IMR-90 (cell line): ENCODE data around the gene PPL. TPM values are rescaled to one million over a fixed set of nuclear protein-coding genes. Genes with fewer than 3 reads are reported as not detected.

Experiments
- ATAC-seq: fragments of 200-7000 bp; cut with Tn5 transposase; 2 replicates; pipeline ENCODE4 v1.9.1; 2020; ENCODE audit warnings: low read depth, mild to moderate bottlenecking, moderate library complexity
- BruUV-seq: library from RNA; stranded (reverse); fragments of 400-500 nt; replicated peaks from 2 replicates; lab custom pipeline; 2021; lab: Mats Ljungman, UMichigan
- CTCF ChIA-PET: fragments of 300-600 bp; formaldehyde crosslinking; extraction: SDS; loops from one replicate; lab custom pipeline; 2021; ENCODE audit warnings: antibody characterized with exemption; lab: Yijun Ruan, JAX
- POLR2A ChIA-PET: fragments of 300-600 bp; sonication (Branson Sonifier 250); formaldehyde crosslinking; loops from one replicate; lab custom pipeline; 2022; ENCODE audit warnings: antibody characterized with exemption; ENCODE audit not compliant: unreplicated experiment; lab: Charles Lee
- DNase-seq: peaks from one replicate; pipeline ENCODE4 v3.0.0; 2013
- H2AFZ ChIP-seq: replicated peaks from 2 replicates; pipeline ENCODE3; 2013; ENCODE audit warnings: low read length, mild to moderate bottlenecking; ENCODE audit not compliant: poor library complexity
- H2AK5ac ChIP-seq: 2 replicates; pipeline ENCODE4 v1.6.1; 2013; ENCODE audit warnings: low read depth, low read length, inconsistent platforms
- H2AK9ac ChIP-seq: replicated peaks from 2 replicates; pipeline ENCODE3; 2013; ENCODE audit warnings: mild to moderate bottlenecking, low read depth, low read length, moderate library complexity; ENCODE audit not compliant: poor library complexity
- H2BK120ac ChIP-seq: 2 replicates; pipeline ENCODE4 v1.6.1; 2013; ENCODE audit warnings: low read depth, low read length, inconsistent platforms
- H2BK15ac ChIP-seq: 3 replicates; pipeline ENCODE4 v1.6.1; 2013; ENCODE audit warnings: low read depth, low read length, inconsistent platforms
- H2BK20ac ChIP-seq: 2 replicates; pipeline ENCODE4 v1.6.1; 2013; ENCODE audit warnings: low read depth, mild to moderate bottlenecking, inconsistent platforms, low read length, moderate library complexity
- H2BK5ac ChIP-seq: 2 replicates; pipeline ENCODE4 v1.6.1; 2013; ENCODE audit warnings: mild to moderate bottlenecking, low read depth, low read length, inconsistent platforms; ENCODE audit not compliant: poor library complexity, severe bottlenecking
- H3K14ac ChIP-seq: replicated peaks from 2 replicates; pipeline ENCODE4 v1.6.1; 2013; ENCODE audit warnings: low read depth, low read length, inconsistent platforms
- H3K18ac ChIP-seq: 2 replicates; pipeline ENCODE4 v1.6.1; 2013; ENCODE audit warnings: low read depth, low read length, control low read depth
- H3K23ac ChIP-seq: 2 replicates; pipeline ENCODE4 v1.6.1; 2013; ENCODE audit warnings: low read depth, low read length, inconsistent platforms
- H3K27ac ChIP-seq: 2 replicates; pipeline ENCODE4 v1.5.1; 2013; ENCODE audit warnings: mild to moderate bottlenecking, control low read depth, low read length; ENCODE audit not compliant: insufficient read depth
- H3K27me3 ChIP-seq: 2 replicates; pipeline ENCODE4 v1.6.1; 2013; ENCODE audit warnings: low read length; ENCODE audit not compliant: control insufficient read depth, insufficient read depth
- H3K36me3 ChIP-seq: 2 replicates; pipeline ENCODE4 v1.6.1; 2013; ENCODE audit warnings: low read length, mixed read lengths; ENCODE audit not compliant: control insufficient read depth, insufficient read depth
- H3K4ac ChIP-seq: 2 replicates; pipeline ENCODE4 v1.6.1; 2013; ENCODE audit warnings: low read depth, low read length, inconsistent platforms
- H3K4me1 ChIP-seq: 2 replicates; pipeline ENCODE4 v1.6.1; 2013; ENCODE audit warnings: low read length, mixed read lengths; ENCODE audit not compliant: control insufficient read depth, insufficient read depth
- H3K4me2 ChIP-seq: 2 replicates; pipeline ENCODE4 v1.6.1; 2013; ENCODE audit warnings: low read depth, mild to moderate bottlenecking, control low read depth, low read length, moderate library complexity
- H3K4me3 ChIP-seq: 2 replicates; pipeline ENCODE4 v1.5.1; 2013; ENCODE audit warnings: low read depth, mild to moderate bottlenecking, control low read depth, low read length, moderate library complexity; ENCODE audit not compliant: insufficient read depth
- H3K56ac ChIP-seq: 2 replicates; pipeline ENCODE4 v1.6.1; 2013; ENCODE audit warnings: low read length, inconsistent platforms; ENCODE audit not compliant: insufficient read depth; ENCODE audit errors: extremely low read depth
- H3K79me1 ChIP-seq, 2 experiments: 2 replicates each; pipeline ENCODE4 v1.6.1; 2013; ENCODE audit warnings: low read length in 2 of 2, inconsistent platforms in 1 of 2, low read depth in 1 of 2
- H3K9ac ChIP-seq: 2 replicates; pipeline ENCODE4 v1.6.1; 2013; ENCODE audit warnings: low read depth, low read length, control low read depth
- H3K9me1 ChIP-seq: 2 replicates; pipeline ENCODE4 v1.6.1; 2013; ENCODE audit warnings: low read length, inconsistent platforms; ENCODE audit not compliant: insufficient read depth
- H3K9me3 ChIP-seq: 2 replicates; pipeline ENCODE4 v1.6.1; 2013; ENCODE audit warnings: low read length; ENCODE audit not compliant: control insufficient read depth, insufficient read depth
- H4K20me1 ChIP-seq: 2 replicates; pipeline ENCODE4 v1.6.1; 2013; ENCODE audit warnings: low read length, inconsistent platforms; ENCODE audit not compliant: insufficient read depth
- H4K5ac ChIP-seq: 2 replicates; pipeline ENCODE4 v1.6.1; 2013; ENCODE audit warnings: mild to moderate bottlenecking, low read depth, low read length, control low read depth
- H4K8ac ChIP-seq, 2 experiments: 2 replicates each; pipeline ENCODE4 v1.6.1; 2013; ENCODE audit warnings: low read depth in 2 of 2, low read length in 2 of 2, control low read depth in 1 of 2, inconsistent platforms in 1 of 2
- H4K91ac ChIP-seq: 2 replicates; pipeline ENCODE4 v1.6.1; 2013; ENCODE audit warnings: low read depth, low read length, inconsistent platforms; ENCODE audit not compliant: insufficient read depth
- MAFK ChIP-seq: IDR thresholded peaks from 2 replicates; pipeline ENCODE4 v1.6.1; 2012; ENCODE audit warnings: low read depth, low read length, improper control_type of control experiment
- MXI1 ChIP-seq: IDR thresholded peaks from 2 replicates; pipeline ENCODE4 v1.6.1; 2012; ENCODE audit warnings: low read depth, mild to moderate bottlenecking, low read length, moderate library complexity, borderline replicate concordance
- NFE2L2 ChIP-seq: fragments of 150-350 bp; IDR thresholded peaks from 2 replicates; pipeline ENCODE4 v1.6.1; 2016; ENCODE audit warnings: low read depth, mild to moderate bottlenecking, low read length
- WGBS, 2 experiments: methylation state at CpG; one replicate each; pipeline versions ENCODE4 v1.1.5 to v1.1.7; 2013; ENCODE audit warnings: missing lambda C conversion rate in 2 of 2; ENCODE audit not compliant: insufficient read length in 1 of 2; ENCODE audit errors: extremely low coverage in 2 of 2; 5-methylcytosine and 5-hydroxymethylcytosine counted together
- dilution Hi-C: fragments of 300-500 bp; cut with HindIII; formaldehyde crosslinking; loops from one replicate; pipeline ENCODE4 v1.14.3; 2018; ENCODE audit warnings: low sequenced_read_pairs; ENCODE audit not compliant: unreplicated experiment
- in situ Hi-C: fragments of 300-500 bp; cut with MboI; formaldehyde crosslinking; loops from 3 replicates; pipeline ENCODE4 v1.14.3; 2019; ENCODE audit warnings: low sequenced_read_pairs, inconsistent platforms, mixed read lengths
- intact Hi-C: fragments of 100-400 bp; cut with micrococcal nuclease; formaldehyde crosslinking; loops from 2 replicates; pipeline ENCODE4 v1.10.0; 2022
- polyA plus RNA-seq, 3 experiments: library from polyadenylated mRNA; depleted of rRNA; stranded (reverse); fragments of >200 nt; gene quantifications; 2 replicates each; pipeline ENCODE4 v1.2.3, GENCODE V29; 2012; ENCODE audit warnings: low replicate concordance in 1 of 3
- total RNA-seq: library from RNA; depleted of rRNA; stranded (reverse); fragments of >200 nt; gene quantifications from 2 replicates; pipeline ENCODE4 v1.2.3, GENCODE V29; 2012

Gene PPL
- total and polyA plus RNA-seq, 2 of the 4 experiments (the other 2 are of a cell fraction) = 0.34 to 0.36 TPM

DNA sequence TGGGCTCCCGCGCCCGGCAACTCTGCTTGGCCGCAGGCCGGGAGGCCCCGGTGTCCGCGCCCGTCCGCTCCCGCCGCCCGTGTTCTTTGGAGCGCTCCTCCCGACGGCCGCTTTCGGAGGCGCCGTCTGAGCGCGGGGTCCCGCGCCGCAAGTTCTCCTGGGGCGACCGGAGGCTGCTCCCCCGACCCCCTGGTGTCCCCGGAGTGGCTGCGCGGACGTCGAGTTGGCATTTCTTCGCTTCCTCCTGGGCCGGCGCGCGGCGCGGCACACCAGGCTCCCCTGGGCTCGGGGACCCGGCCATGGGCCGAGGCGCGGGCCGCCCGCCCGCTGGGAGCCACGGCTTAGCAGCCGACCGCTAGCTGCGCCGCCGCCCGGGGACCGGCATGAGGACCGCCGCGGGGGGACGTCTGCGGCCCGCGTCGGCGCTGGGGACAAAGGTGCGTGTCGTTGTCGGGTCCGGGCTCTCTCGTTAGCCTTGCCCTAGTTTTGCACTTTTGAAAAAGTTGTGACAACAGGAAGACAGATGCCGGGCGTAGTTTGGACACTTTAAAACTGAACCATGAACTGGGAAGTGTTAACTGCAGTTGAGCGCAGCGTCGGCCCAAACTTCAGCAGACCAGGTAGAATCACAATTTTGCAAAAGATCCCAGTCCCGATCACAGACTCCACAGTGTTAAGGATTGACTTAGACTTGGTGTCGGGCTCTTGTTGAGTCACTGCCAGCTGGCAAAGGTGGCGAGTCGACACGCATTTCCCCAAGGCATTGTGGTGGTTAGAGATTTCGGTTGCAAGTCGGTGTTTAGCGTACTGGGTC lies 89.0 kb downstream of the PPL start:
- H3K9me1 ChIP-seq = peaks cover 3% of the 10 kb centered on the region; the same call in 1 of the 2 replicates
- H3K18ac ChIP-seq = no peak overlapping the region
- H2AK9ac ChIP-seq = peak overlapping the region; percentile 93
- 1% methylated on average over 33 of the region's 83 CpGs; no CpG with 5 or more reads in 1 of the 2 experiments for WGBS, 2 experiments
- peak overlapping the region; percentile 49 for H3K27ac ChIP-seq
- peaks cover 11% of the 10 kb centered on the region for H3K4me1 ChIP-seq
- H2BK15ac ChIP-seq = no peak overlapping the region
- H4K5ac ChIP-seq = no peak overlapping the region
- H2BK5ac ChIP-seq = peak overlapping the region; percentile 32
- ChIA-PET POLR2A (no interaction called here), CTCF (no interaction called here)
- peak overlapping the region; percentile 95 for H2AFZ ChIP-seq
- H3K14ac ChIP-seq = peak overlapping the region; percentile 49
- no peak overlapping the region for H2BK20ac ChIP-seq
- ATAC-seq (no peak; the same call in none of the 2 replicates), DNase-seq (peak; percentile 64)
- peak overlapping the region; percentile 88 for H3K4me3 ChIP-seq
- TF ChIP-seq MAFK = no peak
- no peak for TF ChIP-seq NFE2L2
- TF ChIP-seq MXI1 = peak; percentile 60; the same call in 1 of the 2 replicates
- H2BK120ac ChIP-seq = no peak overlapping the region
- peak overlapping the region; percentile 72 for H3K9ac ChIP-seq
- H4K91ac ChIP-seq = no peak overlapping the region
- no peaks in the 10 kb centered on the region for H3K9me3 ChIP-seq
- intact Hi-C loops (loop anchor here (1.0 to 5.0 kb wide), 3 partner anchors 95 to 184 kb away; partner anchors contain the start of gene NAGPA), in situ Hi-C loops (no loop called here), dilution Hi-C loops (no loop called here)
- 0 out of 2 replicates have a peak overlapping the region, but pooled peaks have one; percentile 7 for H3K56ac ChIP-seq
- peak overlapping the region; percentile 3; the same call in 1 of the 2 replicates for H3K4ac ChIP-seq
- no peaks in the 10 kb centered on the region for H3K27me3 ChIP-seq
- H3K4me2 ChIP-seq = peak overlapping the region; percentile 94
- peak overlapping the region; percentile 32 for H3K23ac ChIP-seq
- peaks cover 11% of the 10 kb centered on the region for H3K36me3 ChIP-seq
- peaks cover 56% of the 10 kb centered on the region for H4K20me1 ChIP-seq
- no TSS peak for BruUV-seq
- no peak overlapping the region for H2AK5ac ChIP-seq
- H4K8ac ChIP-seq = peak overlapping the region in 1 of 2 experiments; percentile 6; a peak in 1 of 4 replicates
- H3K79me1 ChIP-seq = peaks cover 15 to 50% of the 10 kb centered on the region in 2 experiments
